NCI-H2081 treated with DMSO at 0.1 percent for 48 hours (cell line): Measurements from ENCODE around the gene ANKRD29.
"Not testable (repeated sequence)": the region's sequence is repeated elsewhere in the genome, so short reads cannot be mapped to it uniquely, and the experiment has no call there.

Experiments
- DNase-seq: peaks from one replicate; lab custom pipeline; 2025; lab: John Stamatoyannopoulos, UW

Gene ANKRD29

GRCh38 chr18:23616258-23616657 lies 46.5 kb downstream of the ANKRD29 start:
- DNase-seq = no peak

DNA sequence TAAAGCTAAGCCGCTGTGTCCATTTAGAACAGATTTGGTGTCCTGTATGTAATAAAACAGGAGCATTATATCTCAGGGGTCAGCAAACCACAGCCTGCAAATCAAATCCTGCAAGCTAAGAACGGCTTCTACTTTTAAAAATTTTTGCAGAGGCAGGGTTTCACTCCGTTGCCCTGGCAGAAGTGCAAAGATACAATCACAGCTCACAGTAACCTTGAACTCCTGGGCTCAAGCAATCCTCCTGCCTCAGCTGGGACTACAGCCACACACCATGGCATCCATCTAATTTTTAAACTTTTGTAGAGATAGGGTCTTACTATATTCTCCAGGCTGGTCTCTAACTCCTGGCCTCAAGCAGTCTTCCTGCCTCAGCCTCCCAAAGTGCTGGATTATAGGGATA lies 47.8 kb downstream of the ANKRD29 start:
- DNase-seq = no peak

DNA sequence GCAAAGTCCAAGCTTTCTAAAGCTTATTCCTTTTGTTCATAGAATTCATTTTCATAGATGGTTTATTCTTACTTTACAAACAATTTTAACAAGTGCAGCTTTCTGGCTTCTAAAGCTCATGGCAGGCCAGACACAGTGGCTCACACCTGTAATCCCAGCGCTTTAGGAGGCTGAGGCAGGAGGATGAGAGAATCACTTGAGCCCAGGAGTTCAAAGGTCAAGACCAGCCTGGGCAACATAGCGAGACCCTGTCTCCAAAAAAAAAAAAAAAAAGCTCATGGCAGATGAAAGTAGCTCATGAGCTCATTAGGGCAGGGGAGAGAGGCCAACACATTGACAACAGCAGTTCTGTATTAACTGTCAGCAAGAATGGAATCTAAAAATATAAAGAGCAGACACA lies 48.3 kb downstream of the ANKRD29 start:
- DNase-seq = no peak

- DNase-seq = not testable (repeated sequence)
Measured at GRCh38 chr18:23613091-23613475, 49.6 kb downstream of the ANKRD29 start.

- no peak for DNase-seq
Measured at GRCh38 chr18:23612434-23613090, 50.1 kb downstream of the ANKRD29 start.

GRCh38 chr18:23609390-23610023 lies 53.2 kb downstream of the ANKRD29 start:
- DNase-seq = no peak

DNA sequence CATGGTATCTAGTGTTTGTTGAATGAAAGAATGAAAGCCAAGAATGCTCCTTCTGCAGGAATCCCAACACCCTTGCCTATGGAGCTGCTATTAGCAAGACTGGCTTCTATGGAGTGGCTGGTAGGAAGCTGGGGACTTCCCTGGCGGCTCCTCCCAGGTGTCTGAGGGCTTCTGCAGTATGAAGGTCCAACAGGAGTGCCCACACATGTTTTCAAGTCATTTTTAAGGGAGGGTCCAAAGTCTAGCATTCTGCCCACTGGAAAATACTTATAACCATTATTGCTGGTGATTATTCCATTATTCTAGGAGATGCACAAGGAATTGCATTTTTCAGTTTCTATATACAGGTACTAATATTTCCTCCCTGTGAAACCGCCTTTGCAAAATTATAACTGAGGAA lies 54.5 kb downstream of the ANKRD29 start:
- DNase-seq = no peak

- DNase-seq = no peak
Measured at GRCh38 chr18:23605941-23606340, 56.8 kb downstream of the ANKRD29 start.

DNA sequence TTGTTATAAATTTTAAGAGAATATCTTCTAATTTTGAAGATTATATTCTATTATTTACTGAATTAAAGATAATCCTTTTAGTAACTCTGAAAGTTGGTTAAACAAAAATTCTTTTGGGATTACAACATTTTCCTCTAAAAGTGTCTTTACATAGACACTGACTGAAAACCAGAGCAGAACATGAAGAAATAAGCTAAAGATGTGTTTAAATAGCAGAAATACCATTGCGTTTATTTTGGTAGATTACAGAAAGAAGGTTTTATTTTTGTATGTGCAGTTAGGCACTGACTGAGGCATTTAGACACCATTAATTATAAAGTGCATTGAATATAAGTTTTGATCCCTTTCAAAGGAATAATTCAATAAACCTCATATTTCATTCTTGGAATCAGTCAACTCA lies 62.9 kb downstream of the ANKRD29 start:
- DNase-seq = no peak

- DNase-seq = no peak
Measured at GRCh38 chr18:23596183-23596582, 66.5 kb downstream of the ANKRD29 start.

GRCh38 chr18:23595591-23595990 lies 67.1 kb downstream of the ANKRD29 start:
- no peak for DNase-seq

DNA sequence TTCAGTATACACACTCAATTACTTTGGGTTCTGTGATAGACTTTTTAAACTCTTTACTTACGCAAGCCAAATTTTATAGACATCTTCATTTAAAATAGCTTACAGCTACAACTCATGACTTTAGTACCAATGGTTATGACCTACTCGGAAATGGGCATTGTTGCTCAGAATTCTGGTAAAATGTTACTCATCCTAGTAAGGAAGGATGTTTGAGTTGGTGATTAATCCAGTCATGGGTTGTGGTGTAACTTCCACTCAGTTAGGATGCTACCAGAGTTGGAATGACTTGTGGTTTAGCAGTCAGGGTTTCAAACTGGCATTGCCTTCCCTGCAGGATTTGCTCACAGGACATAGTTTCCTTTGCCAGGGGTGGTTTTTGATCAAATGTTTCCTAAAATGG lies 69.0 kb downstream of the ANKRD29 start:
- DNase-seq = no peak

DNA sequence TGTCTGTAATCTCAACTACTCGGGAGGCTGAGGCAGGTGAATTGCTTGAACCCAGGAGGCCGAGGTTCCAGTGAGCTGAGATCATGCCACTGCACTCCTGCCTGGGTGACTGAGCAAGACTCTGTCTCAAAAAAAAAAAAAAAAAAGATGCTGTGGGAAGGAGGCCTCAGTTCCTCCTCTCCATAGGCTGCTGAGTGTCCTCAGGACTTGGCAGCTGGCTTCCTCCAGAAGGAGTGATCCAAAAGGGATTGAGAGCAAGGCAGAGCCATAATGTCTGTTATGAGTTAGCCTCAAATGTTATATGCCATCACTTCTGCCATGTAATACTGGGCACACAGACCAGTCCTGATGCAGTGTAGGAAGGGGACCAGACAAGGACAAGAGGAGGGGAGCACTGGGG lies 69.8 kb downstream of the ANKRD29 start:
- DNase-seq = no peak

DNA sequence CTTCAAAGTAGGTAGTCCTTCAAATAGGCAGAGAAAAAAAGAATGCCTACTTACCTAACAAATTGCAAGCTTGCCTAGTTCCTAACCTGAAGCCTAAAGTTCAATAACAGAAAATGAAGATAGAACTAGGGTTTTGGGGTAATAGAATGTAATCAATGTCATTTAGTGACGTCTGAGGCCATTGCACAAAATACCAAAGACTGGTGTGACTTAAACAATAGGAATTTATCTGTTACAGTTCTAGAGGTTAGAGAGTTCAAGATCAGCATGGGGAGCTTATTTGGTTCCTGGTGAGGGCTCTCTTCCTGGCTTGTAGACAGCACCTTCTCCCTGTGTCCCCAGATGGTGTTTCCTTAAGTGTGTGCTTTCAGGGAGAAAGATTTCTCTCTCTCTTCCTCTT lies 71.7 kb downstream of the ANKRD29 start:
- DNase-seq = no peak

DNA sequence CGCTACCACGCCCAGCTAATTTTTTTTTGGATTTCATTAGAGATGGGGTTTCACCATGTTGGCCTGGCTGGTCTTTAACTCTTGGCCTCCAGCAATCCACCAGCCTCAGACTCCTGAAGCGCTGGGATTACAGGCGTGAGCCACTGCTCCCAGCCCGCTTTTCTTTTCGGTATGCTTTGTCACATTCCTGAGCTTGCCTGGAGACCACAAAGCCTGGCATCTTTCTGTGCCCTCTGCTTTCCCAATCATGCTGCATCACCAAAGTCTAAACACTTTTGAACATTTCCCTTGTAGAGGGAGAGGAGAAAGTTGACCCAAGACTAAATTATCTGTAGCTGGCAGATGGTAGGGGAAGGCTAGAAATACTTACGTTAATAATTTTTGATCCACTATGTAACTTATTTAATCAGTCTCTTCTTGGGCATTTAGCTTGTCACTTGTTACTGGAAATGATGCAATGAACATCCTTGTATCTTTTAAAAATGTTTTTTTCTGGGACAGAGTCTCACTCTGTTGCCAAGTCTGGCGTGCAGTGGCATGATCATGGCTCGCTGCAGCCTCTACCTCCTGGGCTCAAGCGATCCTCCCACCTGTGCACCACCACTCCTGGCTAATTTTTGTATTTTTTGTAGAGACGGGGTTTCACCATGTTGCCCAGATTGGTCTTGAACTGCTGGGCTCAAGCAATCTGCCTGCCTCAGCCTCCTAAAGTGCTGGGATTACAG lies 73.7 kb downstream of the ANKRD29 start:
- no peak for DNase-seq

- DNase-seq = no peak
Measured at GRCh38 chr18:23587220-23587642, 75.5 kb downstream of the ANKRD29 start.

DNA sequence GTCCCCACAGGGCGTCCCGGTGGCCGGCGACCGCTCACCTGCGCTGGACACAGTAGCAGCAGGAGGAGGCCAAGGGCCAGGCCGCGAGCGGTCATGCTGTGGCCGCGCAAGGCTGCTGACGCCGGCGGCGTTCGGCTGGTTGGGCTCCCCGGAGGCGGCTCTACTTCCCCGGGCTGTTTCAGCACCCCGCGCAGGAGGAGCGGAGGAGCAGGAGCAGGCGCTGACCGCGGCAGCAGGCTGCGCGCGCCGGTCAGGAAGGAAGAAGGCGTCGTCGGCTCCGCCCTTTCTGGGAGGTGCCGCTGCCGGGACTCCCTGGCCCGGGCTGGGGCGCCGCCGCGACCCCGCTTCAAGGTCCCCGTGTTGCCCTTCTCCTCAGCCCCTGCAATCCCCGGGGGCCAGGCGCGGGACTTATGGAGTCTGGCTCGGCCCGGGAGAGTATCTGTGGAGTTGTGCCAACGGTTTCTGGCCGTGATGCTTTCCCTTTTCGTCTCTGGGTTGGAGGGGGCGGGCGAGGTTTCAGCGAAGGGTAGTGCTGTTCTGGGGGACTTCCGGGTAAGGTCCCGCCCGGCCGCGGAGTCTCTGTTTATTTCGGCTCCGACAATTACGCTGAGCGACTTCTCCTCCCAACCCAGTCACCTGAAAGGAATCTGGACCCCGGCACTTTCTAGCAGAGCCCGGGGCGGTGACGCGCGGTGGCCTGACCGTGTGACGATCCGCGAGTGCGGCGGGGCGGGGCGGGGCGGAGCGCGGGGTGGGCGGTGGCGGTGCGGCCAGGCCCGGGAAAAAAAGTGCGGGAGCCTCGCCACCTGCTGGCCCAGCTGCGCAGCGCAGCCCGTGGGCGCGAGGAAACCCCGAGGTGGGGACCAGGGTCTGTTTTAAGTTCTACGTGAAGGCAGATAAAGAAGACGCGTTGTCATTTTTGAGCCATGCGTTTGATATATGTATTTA lies 76.2 kb downstream of the ANKRD29 start, which contains the start of gene NPC1:
Gene NPC1, minus strand, starts transcription at position 258 of the 948 bp plus-strand sequence. Its CDS starts 163 bp downstream, at position 95.
- DNase-seq = peak; percentile 66

- no peak for DNase-seq
Measured at GRCh38 chr18:23585897-23586248, 76.8 kb downstream of the ANKRD29 start.

- no peak for DNase-seq
Measured at GRCh38 chr18:23585007-23585871, 77.5 kb downstream of the ANKRD29 start.

DNA sequence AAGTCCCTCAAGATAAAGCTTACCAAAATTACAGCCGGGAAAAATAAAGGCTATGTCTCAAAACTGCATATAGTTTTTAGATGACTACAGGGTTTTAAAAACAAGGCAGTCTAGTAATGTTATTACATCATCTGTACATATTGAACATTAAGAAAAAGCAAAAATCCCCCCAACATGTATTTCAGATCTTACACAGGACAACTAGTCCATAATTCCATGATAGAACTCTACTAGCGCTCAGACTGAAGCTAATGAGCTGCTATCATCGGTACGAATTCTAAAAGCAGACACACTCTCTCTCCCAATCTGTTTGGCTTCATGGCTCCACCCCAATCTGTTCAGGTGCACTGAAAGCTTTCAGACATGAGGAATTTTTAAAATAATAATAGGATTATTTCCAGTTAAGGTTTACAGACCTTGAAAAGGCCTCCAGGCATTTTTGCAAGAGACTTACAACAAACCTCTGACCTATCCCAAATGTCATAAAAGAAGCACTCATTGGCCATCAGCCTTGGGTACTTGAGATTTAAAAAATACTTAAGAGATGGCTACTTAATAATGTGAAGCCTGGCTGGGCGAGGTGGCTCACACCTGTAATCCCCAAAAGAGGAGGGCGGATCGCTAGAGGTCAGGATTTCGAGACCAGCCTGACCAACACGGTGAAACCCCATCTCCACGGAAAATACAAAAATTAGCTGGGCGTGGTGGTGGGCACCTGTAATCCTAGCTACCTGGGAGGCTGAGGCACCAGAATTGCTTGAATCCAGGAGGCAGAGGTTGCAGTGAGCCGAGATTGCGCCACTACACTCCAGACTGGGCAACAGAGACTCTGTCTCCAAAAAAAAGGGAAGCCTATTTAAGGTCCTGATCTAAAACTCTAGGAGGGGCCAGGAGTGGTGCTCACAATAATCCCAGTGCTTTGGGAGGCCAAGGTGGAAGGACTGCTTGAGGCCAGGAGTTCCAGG lies 78.4 kb downstream of the ANKRD29 start:
- no peak for DNase-seq
